T-cell (primary cell): ENCODE results near the gene SF3B6. TPM values are rescaled to one million over a fixed set of nuclear protein-coding genes. Genes with fewer than 3 reads are reported as not detected.
"Not testable (repeated sequence)": the region's sequence is repeated elsewhere in the genome, so short reads cannot be mapped to it uniquely, and the experiment has no call there.

Experiments used
- ATAC-seq, 4 experiments: fragments of 200-7000 bp in 3 of 4; fragments of 150-1000 bp in 1 of 4; cut with Tn5 transposase; replicated peaks in 1 of 4; 1 replicate in 3 of 4; 2 replicates in 1 of 4; pipeline ENCODE4 v1.10.0; 2021; ENCODE audit warnings: moderate library complexity in 3 of 4, mild to moderate bottlenecking in 2 of 4, moderate number of reproducible peaks in 1 of 4
- CTCF ChIA-PET, 2 donors: fragments of 300-600 bp; sonication (Branson Sonifier 250); formaldehyde crosslinking; loops; one replicate each; lab custom pipeline; 2022; ENCODE audit warnings: antibody characterized with exemption in 2 of 2; lab: Charles Lee
- POLR2A ChIA-PET, 2 donors: fragments of 300-600 bp; sonication (Branson Sonifier 250); formaldehyde crosslinking; loops; one replicate each; lab custom pipeline; 2022; ENCODE audit warnings: antibody characterized with exemption in 2 of 2; lab: Charles Lee
- DNase-seq, 35 experiments: peaks; one replicate each; pipeline versions ENCODE4 v3.0.0 to v3.0.0-alpha.2; 2013 to 2023
- H3K27ac ChIP-seq: one replicate; pipeline ENCODE4 v1.5.1; 2013; ENCODE audit warnings: low read length
- H3K27me3 ChIP-seq, 2 experiments: replicated peaks in 1 of 2; 1 replicate in 1 of 2; 2 replicates in 1 of 2; pipeline versions ENCODE4 v1.6.1 to v1.7.0; 2013; ENCODE audit warnings: low read length in 1 of 2, mixed read lengths in 1 of 2; ENCODE audit not compliant: control insufficient read depth in 2 of 2, insufficient read depth in 2 of 2; ENCODE audit errors: extremely low read depth in 1 of 2
- H3K36me3 ChIP-seq, 2 donors: 1 replicate in 1 of 2; 2 replicates in 1 of 2; pipeline versions ENCODE4 v1.6.1 to v1.7.0; 2013; ENCODE audit warnings: low read length in 1 of 2; ENCODE audit not compliant: control insufficient read depth in 2 of 2, insufficient read depth in 1 of 2; ENCODE audit errors: extremely low read depth in 1 of 2
- H3K4me1 ChIP-seq, 2 experiments: 1 replicate in 1 of 2; 2 replicates in 1 of 2; pipeline versions ENCODE4 v1.6.1 to v1.7.0; 2013; ENCODE audit warnings: low read length in 2 of 2, mixed read lengths in 1 of 2; ENCODE audit not compliant: insufficient read depth in 2 of 2, control insufficient read depth in 1 of 2; ENCODE audit errors: extremely low read depth in 1 of 2
- H3K4me3 ChIP-seq, 2 donors: 1 replicate in 1 of 2; 2 replicates in 1 of 2; pipeline versions ENCODE4 v1.5.1 to v1.7.0; 2013; ENCODE audit warnings: mild to moderate bottlenecking in 2 of 2, low read length in 1 of 2, moderate library complexity in 1 of 2; ENCODE audit not compliant: control insufficient read depth in 1 of 2; ENCODE audit errors: extremely low read depth in 1 of 2
- H3K9me3 ChIP-seq: 2 replicates; pipeline ENCODE4 v1.7.0; 2013
- H3K27ac Mint-ChIP-seq, 2 donors: one replicate each; pipeline ENCODE4 v1.8.0; 2020 to 2021; ENCODE audit warnings: mild to moderate bottlenecking in 2 of 2, mixed read lengths in 2 of 2
- H3K27me3 Mint-ChIP-seq, 2 donors: one replicate each; pipeline ENCODE4 v1.8.0; 2021 to 2022; ENCODE audit warnings: mixed read lengths in 2 of 2
- H3K36me3 Mint-ChIP-seq: one replicate; pipeline ENCODE4 v1.8.0; 2021; ENCODE audit warnings: mixed read lengths
- H3K4me1 Mint-ChIP-seq, 3 donors: one replicate each; pipeline ENCODE4 v1.8.0; 2020 to 2022; ENCODE audit warnings: mixed read lengths in 3 of 3, mild to moderate bottlenecking in 1 of 3
- H3K4me3 Mint-ChIP-seq, 3 donors: one replicate each; pipeline ENCODE4 v1.8.0; 2020 to 2022; ENCODE audit warnings: mild to moderate bottlenecking in 3 of 3, mixed read lengths in 3 of 3, moderate library complexity in 3 of 3
- H3K9me3 Mint-ChIP-seq, 3 donors: one replicate each; pipeline ENCODE4 v1.8.0; 2020 to 2022; ENCODE audit warnings: mixed read lengths in 3 of 3
- WGBS: methylation state at CpG from one replicate; pipeline ENCODE4 v1.1.5; 2013; ENCODE audit warnings: missing lambda C conversion rate; ENCODE audit not compliant: insufficient coverage; 5-methylcytosine and 5-hydroxymethylcytosine counted together
- total RNA-seq, 35 experiments: library from RNA in 6 of 35; stranded (reverse) in 6 of 35; fragments of 120-200 nt in 1 of 35; gene quantifications; one replicate each; pipeline versions ENCODE4 v1.2.1 to v1.2.4 and lab custom pipeline; 2013 to 2026

Gene SF3B6
- total RNA-seq, 5 donors from 2014 or later (not counting 1 experiment from before 2014, with no cell fraction given) = 43.7 to 53.0 (median 47.0) TPM

GRCh38 chr2:24102677-24103076 lies 26.6 kb upstream of the SF3B6 start:
- Histone ChIP-seq H3K27me3 (no peaks in the 10 kb centered on the region), H3K4me1 (no peaks in the 10 kb centered on the region), H3K36me3 (peaks cover 0 to 4% of the 10 kb centered on the region in 2 donors), H3K4me3 (no peak overlapping the region), H3K9me3 (peaks cover 2% of the 10 kb centered on the region), H3K27ac (no peak overlapping the region)
- Mint-ChIP-seq H3K27me3 (no peaks in the 10 kb centered on the region), H3K27ac (no peak overlapping the region), H3K4me3 (no peak overlapping the region), H3K9me3 (peaks cover 10 to 30% (median 13%) of the 10 kb centered on the region in 3 donors), H3K4me1 (peaks cover 0 to 5% (median 0%) of the 10 kb centered on the region in 3 donors), H3K36me3 (peaks cover 49% of the 10 kb centered on the region)
- ATAC-seq (no peak), DNase-seq (no peak)
- POLR2A ChIA-PET = interaction anchor here in 1 of 2 donors (0.6 kb wide), 1 partner anchor 10 kb away, joined by 12 read pairs; no protein-coding TSS in a partner anchor
- CTCF ChIA-PET = no interaction called here
- WGBS = no CpG with 5 or more reads among the region's 1 CpG

- CTCF ChIA-PET = no interaction called here
- Histone ChIP-seq H3K27me3 (no peaks in the 10 kb centered on the region), H3K36me3 (peaks cover 0 to 4% of the 10 kb centered on the region in 2 donors), H3K9me3 (no peaks in the 10 kb centered on the region), H3K27ac (no peak overlapping the region), H3K4me1 (no peaks in the 10 kb centered on the region), H3K4me3 (no peak overlapping the region)
- Mint-ChIP-seq H3K27ac (no peak overlapping the region), H3K4me1 (peaks cover 0 to 5% (median 0%) of the 10 kb centered on the region in 3 donors), H3K36me3 (peaks cover 54% of the 10 kb centered on the region), H3K27me3 (no peaks in the 10 kb centered on the region), H3K4me3 (no peak overlapping the region), H3K9me3 (peaks cover 4 to 24% (median 11%) of the 10 kb centered on the region in 3 donors)
- no peak for DNase-seq
- POLR2A ChIA-PET = interaction anchor here in 1 of 2 donors (0.6 kb wide), 1 partner anchor 10 kb away, joined by 12 read pairs; no protein-coding TSS in a partner anchor
- no CpG with 5 or more reads among the region's 2 CpGs for WGBS
- no peak for ATAC-seq
Measured at GRCh38 chr2:24101992-24102391, 25.9 kb upstream of the SF3B6 start.

- DNase-seq, H3K27ac ChIP-seq, H3K4me1 Mint-ChIP-seq, H3K27ac Mint-ChIP-seq, H3K4me1 ChIP-seq, ATAC-seq, POLR2A ChIA-PET, H3K27me3 Mint-ChIP-seq, H3K9me3 ChIP-seq, H3K27me3 ChIP-seq, H3K4me3 Mint-ChIP-seq, H3K4me3 ChIP-seq, H3K36me3 ChIP-seq, CTCF ChIA-PET: not testable (repeated sequence)
- Mint-ChIP-seq H3K36me3 (peaks cover 59% of the 10 kb centered on the region), H3K9me3 (peaks cover 2 to 15% (median 11%) of the 10 kb centered on the region in 3 donors)
- no CpG with 5 or more reads among the region's 2 CpGs for WGBS
Measured at GRCh38 chr2:24100732-24101131, 24.6 kb upstream of the SF3B6 start.

GRCh38 chr2:24095171-24095677 lies 19.1 kb upstream of the SF3B6 start:
- peaks cover 0 to 15% of the 10 kb centered on the region in 2 donors for H3K36me3 ChIP-seq
- H3K27me3 Mint-ChIP-seq, H3K4me3 Mint-ChIP-seq, H3K27me3 ChIP-seq, DNase-seq, ATAC-seq, H3K27ac Mint-ChIP-seq, H3K4me1 ChIP-seq, H3K9me3 Mint-ChIP-seq, H3K9me3 ChIP-seq, H3K27ac ChIP-seq, POLR2A ChIA-PET, H3K4me1 Mint-ChIP-seq, H3K4me3 ChIP-seq: not testable (repeated sequence)
- CTCF ChIA-PET = interaction anchor here in 1 of 2 donors (0.6 kb wide), 1 partner anchor 12 kb away, joined by 4 read pairs; no protein-coding TSS in a partner anchor
- peaks cover 51% of the 10 kb centered on the region for H3K36me3 Mint-ChIP-seq
- WGBS = 96% methylated on average over 10 of the region's 17 CpGs

- CTCF ChIA-PET, DNase-seq, H3K4me1 Mint-ChIP-seq, H3K27me3 ChIP-seq, H3K27ac ChIP-seq, H3K9me3 Mint-ChIP-seq, H3K9me3 ChIP-seq, H3K4me3 Mint-ChIP-seq, ATAC-seq, H3K4me1 ChIP-seq, H3K27ac Mint-ChIP-seq, H3K27me3 Mint-ChIP-seq, H3K4me3 ChIP-seq: not testable (repeated sequence)
- peaks cover 43% of the 10 kb centered on the region for H3K36me3 Mint-ChIP-seq
- no CpG with 5 or more reads among the region's 5 CpGs for WGBS
- POLR2A ChIA-PET = interaction anchor here in 1 of 2 donors (0.6 kb wide), 1 partner anchor 54 kb away, joined by 5 read pairs; no protein-coding TSS in a partner anchor
- peaks cover 0 to 17% of the 10 kb centered on the region in 2 donors for H3K36me3 ChIP-seq
Measured at GRCh38 chr2:24093270-24093669, 17.1 kb upstream of the SF3B6 start.

GRCh38 chr2:24088821-24089359 lies 12.8 kb upstream of the SF3B6 start:
- Mint-ChIP-seq H3K4me1 (peaks cover 8 to 10% (median 8%) of the 10 kb centered on the region in 3 donors), H3K4me3 (no peak overlapping the region), H3K9me3 (no peaks in the 10 kb centered on the region), H3K27ac (no peak overlapping the region), H3K36me3 (peaks cover 15% of the 10 kb centered on the region), H3K27me3 (no peaks in the 10 kb centered on the region)
- ChIA-PET POLR2A (no interaction called here), CTCF (no interaction called here)
- no peaks in the 10 kb centered on the region for H3K9me3 ChIP-seq
- DNase-seq = no peak
- peaks cover 0 to 13% of the 10 kb centered on the region in 2 experiments for H3K4me1 ChIP-seq
- H3K27ac ChIP-seq = no peak overlapping the region
- WGBS = 92% methylated on average over 2 of the region's 2 CpGs
- no peak overlapping the region for H3K4me3 ChIP-seq
- ATAC-seq = no peak
- H3K36me3 ChIP-seq = peaks cover 0 to 2% of the 10 kb centered on the region in 2 donors
- peaks cover 0 to 3% of the 10 kb centered on the region in 2 experiments for H3K27me3 ChIP-seq
